Measurements from ENCODE around the gene LCN9. TPM values are rescaled to one million over a fixed set of nuclear protein-coding genes. Genes with fewer than 3 reads are reported as not detected.

The LCN9 gene
- polyA plus RNA-seq, 1 donor = not detected

Other genes starting within 250 kb of the LCN9 start
- 31.2 TPM for gene PPP1R26, start 183.5 kb upstream of the LCN9 start, polyA plus RNA-seq (ENCODE audit: insufficient read length)
- 44.4 TPM for gene MRPS2, start 162.6 kb upstream of the LCN9 start, polyA plus RNA-seq (ENCODE audit: insufficient read length)
- not detected for gene LCN1, start 141.9 kb upstream of the LCN9 start, polyA plus RNA-seq (ENCODE audit: insufficient read length)
- not detected for gene OBP2A, start 117.2 kb upstream of the LCN9 start, polyA plus RNA-seq (ENCODE audit: insufficient read length)
- 0.42 TPM for gene PAEP, start 101.6 kb upstream of the LCN9 start, polyA plus RNA-seq (ENCODE audit: insufficient read length)
- not detected for gene GLT6D1, start 23.8 kb upstream of the LCN9 start, polyA plus RNA-seq (ENCODE audit: insufficient read length)
- gene SOHLH1, start 36.2 kb downstream of the LCN9 start, polyA plus RNA-seq (ENCODE audit: insufficient read length) = not detected
- gene KCNT1, start 38.9 kb downstream of the LCN9 start, polyA plus RNA-seq (ENCODE audit: insufficient read length) = 0.08 TPM
- gene CAMSAP1, start 244.2 kb downstream of the LCN9 start, polyA plus RNA-seq (ENCODE audit: insufficient read length) = 27.5 TPM